Measurements from ENCODE around the gene DMRT2.

DNA sequence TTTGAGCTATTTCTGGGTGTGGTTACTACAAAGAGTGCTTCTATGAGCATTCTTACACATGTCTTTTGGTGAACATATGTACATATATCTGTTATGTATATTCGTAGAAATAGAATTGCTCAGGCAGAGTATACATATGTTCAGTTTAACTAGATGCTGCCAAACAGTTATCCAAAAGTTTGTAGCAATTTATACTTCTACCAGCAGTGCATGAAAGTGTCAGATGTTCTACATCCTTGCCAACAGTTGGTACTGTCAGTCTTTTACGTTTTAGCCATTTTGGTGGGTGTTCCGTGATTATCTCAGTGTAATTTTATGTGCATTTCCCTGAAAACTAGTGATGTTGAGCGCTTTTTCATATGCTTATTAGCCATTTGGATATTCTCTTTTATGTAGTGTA is 35.9 kb upstream of the DMRT2 start:
- TF ChIP-seq, protein P1, sequence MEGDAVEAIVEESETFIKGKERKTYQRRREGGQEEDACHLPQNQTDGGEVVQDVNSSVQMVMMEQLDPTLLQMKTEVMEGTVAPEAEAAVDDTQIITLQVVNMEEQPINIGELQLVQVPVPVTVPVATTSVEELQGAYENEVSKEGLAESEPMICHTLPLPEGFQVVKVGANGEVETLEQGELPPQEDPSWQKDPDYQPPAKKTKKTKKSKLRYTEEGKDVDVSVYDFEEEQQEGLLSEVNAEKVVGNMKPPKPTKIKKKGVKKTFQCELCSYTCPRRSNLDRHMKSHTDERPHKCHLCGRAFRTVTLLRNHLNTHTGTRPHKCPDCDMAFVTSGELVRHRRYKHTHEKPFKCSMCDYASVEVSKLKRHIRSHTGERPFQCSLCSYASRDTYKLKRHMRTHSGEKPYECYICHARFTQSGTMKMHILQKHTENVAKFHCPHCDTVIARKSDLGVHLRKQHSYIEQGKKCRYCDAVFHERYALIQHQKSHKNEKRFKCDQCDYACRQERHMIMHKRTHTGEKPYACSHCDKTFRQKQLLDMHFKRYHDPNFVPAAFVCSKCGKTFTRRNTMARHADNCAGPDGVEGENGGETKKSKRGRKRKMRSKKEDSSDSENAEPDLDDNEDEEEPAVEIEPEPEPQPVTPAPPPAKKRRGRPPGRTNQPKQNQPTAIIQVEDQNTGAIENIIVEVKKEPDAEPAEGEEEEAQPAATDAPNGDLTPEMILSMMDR (IDR thresholded peaks at IDR 0.05; ENCODE audit: low read depth, low read length, missing input control), result no peak
- TF ChIP-seq EGR1 (IDR thresholded peaks at IDR 0.05; ENCODE audit: low read depth in 2 of 2) (no peak), SP1 (IDR thresholded peaks at IDR 0.05) (no peak), YY1 (IDR thresholded peaks at IDR 0.05) (no peak)
